Glomerular visceral epithelial cell (primary cell): ENCODE data around the gene RBFOX2.
"Not testable (repeated sequence)": the region's sequence is repeated elsewhere in the genome, so short reads cannot be mapped to it uniquely, and the experiment has no call there.

Source experiments
- DNase-seq: peaks from one replicate; pipeline ENCODE4 v3.0.0-alpha.2; 2016; ENCODE audit errors: extremely low spot score

The RBFOX2 gene

GRCh38 chr22:36008565-36008964 is 20.1 kb downstream of the RBFOX2 start:
- no peak for DNase-seq

GRCh38 chr22:36008131-36008530 is 20.5 kb downstream of the RBFOX2 start:
- no peak for DNase-seq

- DNase-seq, result no peak
Measured at GRCh38 chr22:36003972-36004674, 24.5 kb downstream of the RBFOX2 start.

GRCh38 chr22:36002718-36003260 is 25.8 kb downstream of the RBFOX2 start:
- DNase-seq, result no peak

DNA sequence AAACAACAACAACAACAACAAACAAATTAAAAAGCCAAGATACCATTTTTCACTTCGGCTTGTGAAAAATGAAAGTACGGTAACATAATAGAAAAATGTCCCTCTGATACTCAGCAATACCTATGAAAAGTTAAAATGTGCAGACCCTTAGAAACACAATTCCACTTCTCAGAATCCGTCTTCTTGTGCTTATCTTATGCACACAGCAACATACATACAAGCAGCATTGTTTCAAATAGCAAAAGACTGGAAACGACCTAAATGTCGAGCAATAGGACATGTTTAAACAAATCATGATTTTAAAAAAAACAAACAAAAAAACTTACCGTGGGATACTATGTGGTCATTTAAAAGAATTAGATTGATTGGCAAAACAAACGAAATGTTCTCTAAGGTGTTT is 26.5 kb downstream of the RBFOX2 start:
- no peak for DNase-seq

- DNase-seq, result no peak
Measured at GRCh38 chr22:35998748-35999147, 29.9 kb downstream of the RBFOX2 start.

DNA sequence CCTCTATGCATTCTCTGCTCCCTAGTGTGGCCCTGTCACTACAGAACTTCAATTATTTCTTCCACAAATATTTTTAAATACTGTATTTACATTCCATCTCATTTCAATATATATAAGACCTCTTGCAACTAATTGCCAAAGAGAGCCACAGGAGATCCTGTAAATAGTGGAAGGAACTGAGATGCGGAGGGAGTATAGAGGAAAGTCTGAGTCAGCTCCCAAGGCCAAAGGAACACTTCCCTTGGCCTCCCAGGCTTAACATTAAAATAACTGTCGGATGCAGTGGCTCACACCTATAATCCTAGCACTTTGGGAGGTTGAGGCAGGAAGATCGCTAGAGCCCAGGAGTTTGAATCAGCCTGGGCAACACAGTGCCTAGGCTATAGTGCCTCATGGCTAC is 31.2 kb downstream of the RBFOX2 start:
- DNase-seq, result no peak

DNA sequence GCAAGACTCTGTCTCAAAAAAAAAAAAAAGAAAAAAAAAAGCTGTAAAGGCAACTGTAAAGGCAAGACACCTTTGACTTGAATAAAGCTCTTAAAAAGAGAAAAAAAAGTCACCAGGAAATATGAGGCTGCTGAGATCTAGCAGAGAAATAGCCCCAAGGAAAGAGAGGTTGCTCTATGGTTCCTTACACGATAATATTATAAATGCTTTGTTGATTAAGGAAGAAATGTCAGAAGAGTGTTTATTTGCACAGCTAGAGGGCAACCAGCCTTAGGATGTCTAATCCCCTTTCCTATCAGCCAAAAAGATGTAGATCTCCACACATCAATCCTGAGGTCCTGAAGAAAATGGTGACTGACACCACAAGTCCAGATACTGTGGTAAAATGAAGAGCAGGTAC is 32.0 kb downstream of the RBFOX2 start:
- DNase-seq, result no peak

- peak; percentile 64 for DNase-seq
Measured at GRCh38 chr22:35995772-35996171, 32.9 kb downstream of the RBFOX2 start.

- no peak for DNase-seq
Measured at GRCh38 chr22:35995348-35995747, 33.3 kb downstream of the RBFOX2 start.

DNA sequence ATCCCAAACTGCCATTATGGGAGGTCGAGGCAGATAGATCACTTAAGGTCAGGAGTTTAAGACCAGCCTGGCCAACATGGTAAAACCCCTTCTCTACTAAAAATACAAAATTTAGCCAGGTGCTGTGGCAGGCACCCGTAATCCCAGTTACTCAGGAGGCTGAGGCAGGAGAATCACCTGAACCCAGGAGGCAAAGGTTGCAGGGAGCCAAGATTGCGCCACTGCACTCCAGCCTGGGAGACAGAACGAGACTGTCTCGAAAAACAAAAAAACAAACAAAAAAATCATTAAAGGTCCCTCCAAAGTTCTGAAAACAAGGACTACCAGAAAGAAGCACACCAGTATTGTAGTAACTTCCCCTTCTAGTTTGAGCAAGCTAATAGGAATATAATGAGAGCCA is 34.9 kb downstream of the RBFOX2 start:
- DNase-seq, result not testable (repeated sequence)

GRCh38 chr22:35993048-35993714 is 35.4 kb downstream of the RBFOX2 start:
- no peak for DNase-seq

DNA sequence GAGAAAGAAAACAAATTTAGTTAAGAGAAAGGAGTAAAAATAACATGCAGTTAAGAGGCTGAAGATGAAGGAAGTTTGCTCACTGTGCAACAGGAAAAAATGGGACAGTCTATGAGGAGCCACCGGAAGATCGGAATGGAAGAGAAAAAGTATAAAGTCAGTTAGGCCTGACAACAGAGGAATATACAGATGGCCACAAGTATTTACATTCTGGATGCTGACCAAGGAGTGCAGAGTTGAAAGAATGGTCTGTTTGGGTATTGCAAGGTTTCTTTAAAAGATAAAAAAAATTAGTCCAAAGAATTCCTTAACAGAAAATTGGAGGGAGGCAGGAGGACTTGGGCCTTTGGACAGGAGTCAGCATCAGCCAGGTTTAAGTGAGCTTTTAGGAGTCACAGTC is 37.5 kb downstream of the RBFOX2 start:
- DNase-seq, result no peak

DNA sequence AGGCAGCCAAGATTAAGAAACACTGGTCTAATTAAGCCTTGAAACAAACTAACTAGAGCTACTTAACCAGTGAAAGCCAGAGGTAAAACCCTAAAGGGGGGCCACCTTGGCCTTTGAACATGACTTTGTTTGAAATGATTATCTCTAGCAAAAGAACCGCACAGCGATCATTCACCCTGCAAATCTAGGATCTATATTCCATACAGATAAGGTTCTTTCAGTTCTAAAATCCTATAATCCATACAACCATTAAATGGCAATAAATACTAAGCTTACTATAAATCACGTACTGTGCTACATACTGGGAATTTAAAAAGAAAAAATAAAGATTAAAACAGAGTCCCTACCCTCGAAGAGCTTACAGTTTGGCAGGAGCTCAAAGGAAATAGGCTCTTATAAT is 40.6 kb downstream of the RBFOX2 start:
- DNase-seq, result no peak

- DNase-seq, result no peak
Measured at GRCh38 chr22:35987487-35987886, 41.1 kb downstream of the RBFOX2 start.

GRCh38 chr22:35986088-35986487 is 42.5 kb downstream of the RBFOX2 start:
- DNase-seq, result no peak

- no peak for DNase-seq
Measured at GRCh38 chr22:35985371-35985770, 43.3 kb downstream of the RBFOX2 start.

DNA sequence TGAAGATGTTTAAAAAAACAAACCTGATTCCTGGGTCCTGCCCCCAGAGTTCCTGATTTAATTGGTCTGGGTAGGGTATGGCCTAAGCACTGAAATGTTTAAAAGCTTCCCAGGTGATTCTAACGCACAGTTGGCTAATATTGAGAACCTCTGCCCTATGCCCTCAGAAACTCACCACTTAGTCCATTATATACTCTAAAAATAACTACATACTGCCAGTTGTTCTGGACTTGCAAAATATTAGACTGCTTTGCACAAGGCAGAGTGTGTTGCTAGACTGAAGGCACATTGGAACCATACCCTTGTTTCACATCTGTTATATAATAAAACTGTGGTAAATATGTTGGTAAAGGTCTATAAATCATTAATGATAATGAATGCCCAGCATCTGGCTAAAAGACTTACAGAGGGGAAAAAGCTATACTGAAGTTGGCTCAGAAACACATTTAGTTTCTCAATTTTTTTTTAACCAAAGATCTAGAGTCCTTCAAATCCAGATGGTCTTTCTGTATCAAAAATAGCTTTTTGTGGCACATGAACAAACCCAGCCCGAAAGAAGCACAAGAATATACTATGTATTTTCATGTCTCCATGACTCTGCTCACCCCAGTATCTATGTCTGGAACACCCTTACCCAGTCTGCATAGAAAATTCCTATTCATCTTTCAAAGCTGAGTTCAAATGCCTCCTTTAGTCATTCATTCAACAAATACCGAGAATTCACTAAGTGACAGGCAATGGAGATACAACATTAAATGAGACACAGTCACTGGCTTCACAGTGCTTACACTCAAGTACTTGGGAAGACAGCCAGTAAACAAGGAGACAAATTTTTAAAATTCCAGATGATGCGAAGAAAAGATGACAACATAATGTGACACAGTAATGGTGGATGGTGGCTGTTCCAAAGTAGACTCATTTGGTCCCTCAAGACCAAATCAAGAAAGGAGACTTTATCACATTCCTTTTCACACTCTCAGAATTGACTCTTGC is 44.1 kb downstream of the RBFOX2 start:
- DNase-seq, result no peak

GRCh38 chr22:35981900-35982299 is 46.7 kb downstream of the RBFOX2 start:
- DNase-seq, result no peak

DNA sequence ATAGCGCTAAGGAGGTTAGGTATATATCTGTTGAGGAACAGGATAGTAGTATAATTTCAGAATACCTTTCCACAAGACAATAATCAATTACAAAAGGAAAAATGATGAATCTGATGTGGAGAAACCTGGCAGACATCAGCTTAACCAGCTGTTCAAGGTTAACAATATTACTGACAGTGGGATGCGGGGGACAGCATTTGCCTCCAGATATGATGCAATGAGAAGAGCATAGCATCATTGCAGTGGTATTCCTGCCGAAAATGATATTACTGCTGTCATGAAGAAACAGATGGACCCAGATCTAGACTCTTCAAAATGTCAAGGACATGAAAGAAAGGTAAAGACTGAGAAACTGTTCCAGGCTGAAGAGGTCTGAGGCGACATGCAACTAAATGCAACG is 49.7 kb downstream of the RBFOX2 start:
- no peak for DNase-seq

- no peak for DNase-seq
Measured at GRCh38 chr22:35978201-35978600, 50.4 kb downstream of the RBFOX2 start.

GRCh38 chr22:35977136-35977535 is 51.5 kb downstream of the RBFOX2 start:
- DNase-seq, result no peak
